HG02678 (cell line): ENCODE measurements around the gene TMEM150C.
"Not testable (repeated sequence)": the region's sequence is repeated elsewhere in the genome, so short reads cannot be mapped to it uniquely, and the experiment has no call there.

Experiments used
- ATAC-seq: cut with Tn5 transposase; IDR thresholded peaks from one replicate; pipeline ENCODE4 v1.9.1; 2021; ENCODE audit warnings: mild to moderate bottlenecking, moderate library complexity; ENCODE audit not compliant: unreplicated experiment

Gene TMEM150C

GRCh38 chr4:82479562-82479961 is 82.2 kb downstream of the TMEM150C start:
- ATAC-seq, result no peak

GRCh38 chr4:82477469-82477868 is 84.3 kb downstream of the TMEM150C start:
- not testable (repeated sequence) for ATAC-seq

- ATAC-seq, result not testable (repeated sequence)
Measured at GRCh38 chr4:82475931-82476330, 85.9 kb downstream of the TMEM150C start.

- ATAC-seq, result no peak
Measured at GRCh38 chr4:82473621-82474164, 88.1 kb downstream of the TMEM150C start.

GRCh38 chr4:82473080-82473479 is 88.7 kb downstream of the TMEM150C start:
- ATAC-seq, result not testable (repeated sequence)

GRCh38 chr4:82469791-82470345 is 91.9 kb downstream of the TMEM150C start:
- ATAC-seq, result no peak

- ATAC-seq, result no peak
Measured at GRCh38 chr4:82467471-82467870, 94.3 kb downstream of the TMEM150C start.

GRCh38 chr4:82463221-82463620 is 98.6 kb downstream of the TMEM150C start:
- ATAC-seq, result no peak

GRCh38 chr4:82462415-82462831 is 99.4 kb downstream of the TMEM150C start:
- ATAC-seq, result peak; percentile 86

GRCh38 chr4:82461710-82462109 is 100.1 kb downstream of the TMEM150C start:
- ATAC-seq, result no peak

GRCh38 chr4:82458729-82459128 is 103.1 kb downstream of the TMEM150C start:
- ATAC-seq, result no peak

- ATAC-seq, result no peak
Measured at GRCh38 chr4:82457266-82457665, 104.5 kb downstream of the TMEM150C start.

- ATAC-seq, result no peak
Measured at GRCh38 chr4:82452026-82452425, 109.8 kb downstream of the TMEM150C start.

- ATAC-seq, result no peak
Measured at GRCh38 chr4:82450966-82451755, 110.6 kb downstream of the TMEM150C start.

GRCh38 chr4:82447886-82448285 is 113.9 kb downstream of the TMEM150C start:
- no peak for ATAC-seq

- ATAC-seq, result no peak
Measured at GRCh38 chr4:82439088-82439487, 122.7 kb downstream of the TMEM150C start.

- no peak for ATAC-seq
Measured at GRCh38 chr4:82437285-82438005, 124.3 kb downstream of the TMEM150C start.

- ATAC-seq, result no peak
Measured at GRCh38 chr4:82436780-82437179, 125.0 kb downstream of the TMEM150C start.

GRCh38 chr4:82436130-82436529 is 125.7 kb downstream of the TMEM150C start:
- no peak for ATAC-seq

- ATAC-seq, result no peak
Measured at GRCh38 chr4:82434949-82435348, 126.8 kb downstream of the TMEM150C start.

- ATAC-seq, result no peak
Measured at GRCh38 chr4:82433791-82434190, 128.0 kb downstream of the TMEM150C start.
